Medulla oblongata (tissue), 1 donor: ENCODE data around the gene H6PD.

Experiments
- DNase-seq: peaks from one replicate; pipeline ENCODE4 v3.0.0-alpha.2; 2015; ENCODE audit errors: extremely low spot score

The H6PD gene

DNA sequence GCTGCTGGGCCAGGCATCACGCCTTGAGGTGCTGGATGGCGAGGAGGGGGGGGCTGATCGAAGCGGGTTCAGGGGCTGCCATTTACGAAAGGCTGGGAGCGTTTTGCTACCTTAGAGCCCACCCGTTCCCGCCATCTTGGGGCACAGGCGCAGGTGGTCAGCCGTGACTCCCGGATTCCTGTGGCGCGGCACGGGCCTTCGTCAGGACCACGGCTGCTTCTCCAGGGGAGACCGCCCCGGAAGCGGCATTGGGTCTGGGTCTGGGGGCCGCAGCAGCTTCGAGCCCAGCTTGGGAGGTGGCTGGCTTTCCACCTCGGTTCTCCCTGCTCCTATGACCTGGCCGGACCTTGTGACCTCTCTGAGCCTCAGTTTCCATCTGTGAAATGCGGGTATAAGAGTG is 81.9 kb downstream of the H6PD start:
- DNase-seq: no peak

DNA sequence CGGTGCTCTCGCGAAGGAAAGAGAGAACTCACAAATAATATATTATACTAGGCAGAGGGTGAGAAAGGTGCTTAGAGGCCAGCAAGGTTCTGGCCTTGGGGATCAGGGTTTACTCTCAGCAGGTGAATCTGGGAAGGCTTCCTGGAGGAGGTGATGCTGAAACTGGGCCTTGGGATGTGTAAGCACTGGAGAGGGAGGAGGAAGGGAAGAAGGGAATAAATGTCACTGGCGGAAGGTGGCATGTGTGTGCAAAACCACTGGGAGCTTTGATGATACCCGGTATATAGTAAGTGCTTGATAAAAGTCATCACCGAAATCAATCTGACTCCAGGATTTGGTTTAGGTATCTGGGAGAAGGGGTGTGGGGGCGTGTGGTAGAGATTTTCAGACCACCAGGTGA is 82.5 kb downstream of the H6PD start:
- no peak for DNase-seq

DNA sequence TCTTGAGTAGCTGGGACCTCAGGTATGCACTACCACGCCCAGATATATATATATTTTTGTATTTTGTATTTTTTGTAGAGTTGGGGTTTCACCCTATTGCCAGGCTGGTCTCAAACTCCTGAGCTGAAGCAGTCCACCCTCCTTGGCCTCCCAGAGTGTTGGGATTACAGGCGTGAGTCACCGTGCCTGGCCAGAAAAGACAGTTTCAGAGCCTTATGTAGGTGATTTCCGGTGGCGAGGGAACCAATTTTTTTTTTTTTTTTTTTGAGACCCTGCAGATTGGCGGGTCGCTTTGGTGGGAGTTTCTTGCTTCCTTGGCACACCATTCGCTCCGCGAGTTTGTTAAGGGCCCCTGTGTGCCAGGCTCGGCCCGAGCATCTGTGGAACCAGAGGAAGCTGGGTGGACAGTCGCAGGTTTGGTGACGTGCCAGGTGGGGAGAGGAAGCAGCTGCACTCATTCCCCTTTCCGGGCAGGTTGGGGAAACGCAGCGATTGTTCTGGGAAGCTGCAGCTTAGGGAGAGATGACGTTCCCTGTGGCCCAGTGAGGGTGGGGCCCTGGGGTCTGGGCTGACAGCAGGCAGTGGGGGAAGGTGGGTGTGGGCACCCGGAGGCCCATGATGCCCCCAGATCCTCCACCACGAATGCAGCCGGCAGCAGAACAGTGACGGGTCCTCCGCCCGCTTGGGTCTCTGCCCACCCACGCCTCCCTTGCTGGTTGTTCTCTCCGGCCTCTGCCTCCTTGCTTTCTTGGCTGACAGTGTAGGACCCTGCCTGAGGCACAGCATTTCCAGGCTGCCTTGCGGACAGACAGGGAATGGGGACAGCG is 83.2 kb downstream of the H6PD start:
- DNase-seq: no peak

DNA sequence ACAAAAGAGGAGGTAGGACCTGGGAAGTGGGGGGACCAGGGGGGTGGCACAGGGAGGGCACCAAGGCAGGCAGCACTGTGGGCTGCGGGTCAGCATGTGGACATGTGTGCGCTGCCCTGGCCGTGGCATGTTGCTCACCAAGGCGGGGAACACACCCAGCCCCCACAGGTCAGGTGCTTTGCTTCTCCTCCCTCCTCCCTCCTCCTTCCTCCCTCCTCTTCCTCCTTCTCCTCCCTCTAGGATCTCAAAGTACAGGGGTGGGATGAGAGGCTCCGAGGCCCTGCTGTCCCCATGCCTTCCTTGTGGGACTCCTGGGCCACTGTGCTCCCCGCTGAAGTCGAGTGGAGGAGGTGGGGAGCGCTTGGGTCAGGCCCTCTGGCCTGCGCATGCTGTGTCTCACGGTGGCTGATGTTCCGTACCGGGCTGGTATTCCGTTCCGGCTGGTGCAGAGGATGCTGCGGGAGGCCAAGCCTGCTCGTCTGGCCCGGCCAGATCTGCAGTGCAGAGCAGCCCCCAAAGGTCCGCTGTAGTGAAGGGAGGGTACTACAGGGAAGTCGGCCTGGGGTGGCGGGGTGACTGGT is 84.7 kb downstream of the H6PD start:
- DNase-seq: no peak

DNA sequence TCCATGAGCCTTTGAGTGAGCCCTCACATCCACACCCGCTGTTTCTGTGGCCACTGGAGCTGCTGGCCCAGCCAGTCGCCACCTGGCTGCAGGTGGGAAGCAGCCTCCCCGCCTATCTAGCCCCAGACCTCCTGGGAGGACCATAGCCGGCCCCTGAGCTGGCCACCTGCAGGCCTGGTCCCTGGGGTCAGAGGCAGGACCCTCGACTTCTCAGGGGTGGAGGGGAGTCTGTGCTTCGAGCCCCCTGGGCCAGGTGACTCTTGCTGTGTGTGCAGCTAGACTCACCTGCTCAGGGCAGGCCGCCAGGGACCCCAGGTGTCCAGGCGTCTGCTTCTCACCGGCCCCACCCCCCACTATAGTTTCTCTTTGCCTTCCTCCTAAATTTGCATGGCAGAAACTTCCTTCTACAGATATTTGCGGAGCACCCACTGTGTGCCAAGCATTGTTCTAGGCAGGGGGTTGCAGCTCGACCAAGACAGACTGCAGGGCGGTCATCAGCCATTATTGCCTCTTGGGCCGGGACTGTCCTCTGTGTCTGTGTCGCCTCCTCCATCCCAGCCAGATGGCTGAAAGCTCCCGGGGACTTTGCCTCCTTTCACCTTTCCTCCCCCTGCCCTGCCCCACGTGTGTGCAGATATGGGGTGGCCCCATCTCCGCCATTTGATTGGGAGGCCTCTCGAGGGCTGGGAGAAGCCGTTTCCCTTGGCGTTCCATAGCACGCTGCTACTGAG is 85.4 kb downstream of the H6PD start:
- no peak for DNase-seq
